NCI-H2171 (cell line): Measurements from ENCODE around the gene AP1M1.
"Not testable (repeated sequence)": the region's sequence is repeated elsewhere in the genome, so short reads cannot be mapped to it uniquely, and the experiment has no call there.

ENCODE experiments used
- DNase-seq: peaks from one replicate; lab custom pipeline; 2025; lab: John Stamatoyannopoulos, UW

The AP1M1 gene

GRCh38 chr19:16197622-16198369, at the start of gene AP1M1:
Gene AP1M1, plus strand, starts transcription at chr19:16197911. Its CDS starts 116 bp downstream, at chr19:16198027.
- peak; percentile 92 for DNase-seq

GRCh38 chr19:16148443-16149229, 49.1 kb upstream of the AP1M1 start:
- no peak for DNase-seq

DNA sequence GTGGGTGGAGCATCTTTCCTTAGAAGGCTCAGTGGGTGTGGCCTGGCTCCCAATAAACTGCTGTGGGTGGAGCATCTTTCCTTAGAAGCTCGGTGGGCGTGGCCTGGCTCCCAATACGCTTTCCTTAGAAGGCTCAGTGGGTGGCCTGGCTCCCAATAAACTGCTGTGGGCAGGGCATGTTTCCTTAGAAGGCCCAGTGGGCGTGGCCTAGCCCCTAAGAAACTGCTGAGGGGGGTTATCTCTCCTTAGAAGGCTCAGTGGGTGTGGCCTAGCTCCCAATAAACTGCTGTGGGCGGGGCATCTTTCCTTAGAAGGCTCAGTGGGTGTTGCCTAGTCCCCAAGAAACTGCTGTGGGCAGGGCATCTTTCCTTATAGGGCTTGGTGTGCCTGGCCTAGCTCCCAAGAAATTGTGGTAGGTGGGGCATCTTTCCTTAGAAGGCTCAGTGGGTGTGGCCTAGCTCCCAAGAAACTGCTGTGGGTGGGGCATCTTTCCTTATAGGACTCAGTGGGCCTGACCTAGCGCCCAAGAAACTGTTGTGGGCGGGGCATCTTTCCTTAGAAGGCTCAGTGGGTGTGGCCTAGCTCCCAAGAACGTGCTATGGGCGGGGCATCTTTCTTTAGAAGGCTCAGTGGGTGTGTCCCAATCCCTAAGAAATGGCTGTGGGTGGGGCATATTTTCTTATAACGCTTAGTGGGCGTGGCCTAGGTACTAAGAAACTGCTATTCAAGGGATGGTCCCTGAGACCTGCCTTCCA, 44.0 kb upstream of the AP1M1 start:
- no peak for DNase-seq

DNA sequence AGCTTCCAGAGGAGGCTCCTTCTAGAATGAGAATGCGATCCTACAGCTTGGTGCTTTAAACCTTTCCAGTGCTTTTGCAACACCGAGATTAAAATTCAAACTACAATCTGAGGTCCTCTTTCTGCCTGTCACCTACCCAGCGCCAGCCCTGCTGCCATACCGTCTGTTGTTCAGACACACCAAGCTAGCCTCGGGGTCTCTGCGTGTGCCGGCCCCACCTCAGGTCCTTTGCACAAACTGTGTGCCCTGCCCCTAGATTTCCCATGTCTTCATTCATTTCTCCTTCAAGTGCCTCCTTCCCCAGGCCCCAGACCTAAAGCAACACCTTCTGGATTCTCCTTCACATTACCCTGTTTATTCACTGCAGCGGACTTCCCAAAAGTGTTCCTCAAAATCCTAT, 43.2 kb upstream of the AP1M1 start:
- no peak for DNase-seq

- no peak for DNase-seq
Measured at GRCh38 chr19:16155128-16155527, 42.6 kb upstream of the AP1M1 start.

GRCh38 chr19:16156904-16157303, 40.8 kb upstream of the AP1M1 start:
- DNase-seq = no peak

DNA sequence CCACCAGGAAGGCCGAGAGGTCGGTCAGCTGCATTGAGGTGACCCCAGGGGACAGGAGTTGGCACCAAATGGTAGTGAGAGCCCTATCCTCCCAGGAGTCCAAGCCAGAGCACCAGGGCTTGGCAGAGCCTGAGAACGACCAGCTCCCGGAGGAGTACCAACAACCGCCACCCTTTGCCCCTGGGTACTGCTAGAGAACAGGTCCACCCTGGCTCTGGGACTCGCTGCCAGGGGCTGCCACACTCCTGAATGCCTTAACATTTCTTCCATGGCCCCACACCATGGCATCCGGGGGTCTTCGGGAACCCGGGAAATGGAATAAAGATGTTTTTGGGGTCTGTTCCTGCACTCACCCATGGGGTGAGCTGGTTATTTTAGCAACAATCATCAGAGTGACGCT, 40.1 kb upstream of the AP1M1 start:
- DNase-seq = no peak

DNA sequence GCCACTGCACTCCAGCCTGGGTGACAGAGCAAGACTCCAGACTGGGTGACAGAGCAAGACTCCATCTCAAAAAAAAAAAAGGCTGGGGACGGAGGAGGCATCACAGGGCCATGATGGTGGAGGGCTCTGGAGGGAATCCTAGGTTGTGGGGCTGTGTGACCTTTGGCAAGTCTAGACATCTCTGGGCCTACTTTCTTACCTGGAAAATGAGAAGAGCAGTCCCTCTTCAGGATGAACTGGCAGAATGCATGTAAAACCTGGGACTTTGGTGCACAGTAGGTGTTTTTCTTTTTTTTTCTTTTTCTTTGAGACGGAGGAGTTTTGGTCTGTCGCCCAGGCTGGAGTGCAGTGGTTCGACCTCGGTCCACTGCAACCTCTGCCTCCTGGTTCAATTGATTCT, 38.1 kb upstream of the AP1M1 start:
- no peak for DNase-seq

GRCh38 chr19:16160445-16160942, 37.2 kb upstream of the AP1M1 start:
- no peak for DNase-seq

DNA sequence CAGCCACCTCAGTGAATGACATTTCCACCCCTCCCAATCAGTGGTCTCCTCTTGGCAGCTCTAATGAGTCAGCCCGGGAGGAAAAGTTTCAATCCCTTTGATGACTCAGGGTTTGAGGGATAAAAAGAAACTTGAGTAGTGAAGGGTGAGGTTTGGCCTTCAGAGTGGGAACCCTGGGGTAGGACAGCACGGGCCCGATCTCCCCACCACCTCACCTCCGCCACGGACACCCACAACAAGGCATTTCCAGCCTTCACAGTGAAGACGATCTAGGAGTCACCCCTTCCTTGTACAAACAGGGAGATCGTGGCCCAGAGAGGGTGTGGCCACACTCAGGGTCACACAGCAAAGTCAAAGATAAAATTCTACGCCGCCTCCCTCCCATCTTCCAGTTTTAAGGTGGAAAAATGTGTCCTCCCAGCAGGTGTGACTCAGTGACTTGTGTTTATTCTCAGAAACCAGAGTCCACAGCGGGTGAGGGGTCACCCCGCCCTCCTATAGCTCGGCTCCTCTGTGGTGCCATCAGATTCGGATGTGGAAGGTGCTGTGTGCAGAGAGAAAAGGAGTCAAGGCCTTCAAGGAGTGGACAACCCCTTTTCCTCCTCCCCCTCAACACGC, 36.7 kb upstream of the AP1M1 start:
- DNase-seq = no peak

- no peak for DNase-seq
Measured at GRCh38 chr19:16161840-16162239, 35.9 kb upstream of the AP1M1 start.

DNA sequence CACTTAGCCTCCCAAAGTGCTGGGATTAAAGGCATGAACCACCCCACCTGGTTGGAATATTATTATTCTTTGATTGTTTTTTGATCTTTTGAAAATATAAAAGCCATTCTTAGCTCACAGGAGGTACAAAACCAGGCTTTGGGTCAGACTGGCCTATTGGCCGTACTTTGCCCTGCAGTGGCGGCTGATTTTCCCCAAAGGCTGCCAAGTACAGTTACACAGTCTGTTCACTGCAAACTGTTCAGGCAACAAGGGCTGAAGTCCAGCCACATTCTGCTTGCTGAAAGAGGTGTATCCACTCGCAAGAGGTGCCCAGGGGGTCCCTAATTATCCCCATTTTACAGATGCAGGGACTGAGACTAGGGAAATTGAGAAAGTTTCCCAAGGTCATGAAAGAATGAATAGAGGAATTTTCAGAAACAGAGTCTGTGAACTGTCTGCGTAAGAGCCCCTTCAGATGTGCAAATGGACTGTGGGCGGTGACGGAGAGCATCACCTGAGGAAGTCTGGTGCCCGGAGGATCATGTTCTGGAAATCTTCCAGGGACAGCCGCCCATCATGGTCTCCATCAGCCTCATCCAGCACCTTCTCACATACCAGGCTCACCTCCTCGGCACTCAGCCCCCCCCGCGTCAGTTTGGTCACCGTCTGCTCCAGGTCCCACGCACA, 33.4 kb upstream of the AP1M1 start:
- DNase-seq = no peak

GRCh38 chr19:16166417-16166816, 31.3 kb upstream of the AP1M1 start:
- no peak for DNase-seq

- no peak for DNase-seq
Measured at GRCh38 chr19:16167055-16167454, 30.7 kb upstream of the AP1M1 start.

DNA sequence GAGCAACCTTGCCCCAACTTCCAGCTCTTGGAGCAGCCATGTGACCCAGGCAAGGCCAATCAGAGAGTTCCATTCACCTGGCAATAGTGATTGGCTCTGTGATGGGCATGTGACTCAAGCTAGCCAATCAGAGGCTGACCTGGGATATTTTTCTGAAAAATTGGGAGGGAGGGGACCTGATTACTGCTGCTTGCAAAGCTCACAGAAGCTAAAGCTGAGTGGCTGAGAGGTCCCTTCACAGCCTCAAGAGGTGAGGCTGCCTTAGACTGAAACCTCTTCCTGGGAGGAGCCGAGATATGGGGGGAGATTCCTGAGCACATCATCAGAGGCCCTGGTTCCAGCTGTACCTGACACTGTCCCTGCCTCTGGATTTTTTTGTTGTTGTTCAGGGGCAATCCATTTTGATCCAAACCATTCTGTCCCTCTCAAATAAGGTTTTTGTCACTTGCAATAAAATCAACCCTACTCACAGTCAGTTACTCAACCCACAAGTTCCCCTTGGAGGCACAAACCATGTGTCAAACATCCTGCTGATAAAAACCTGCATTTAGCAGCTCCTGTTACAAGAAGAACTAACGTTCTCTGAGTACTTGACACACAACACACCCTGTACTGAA, 29.1 kb upstream of the AP1M1 start:
- DNase-seq = no peak

DNA sequence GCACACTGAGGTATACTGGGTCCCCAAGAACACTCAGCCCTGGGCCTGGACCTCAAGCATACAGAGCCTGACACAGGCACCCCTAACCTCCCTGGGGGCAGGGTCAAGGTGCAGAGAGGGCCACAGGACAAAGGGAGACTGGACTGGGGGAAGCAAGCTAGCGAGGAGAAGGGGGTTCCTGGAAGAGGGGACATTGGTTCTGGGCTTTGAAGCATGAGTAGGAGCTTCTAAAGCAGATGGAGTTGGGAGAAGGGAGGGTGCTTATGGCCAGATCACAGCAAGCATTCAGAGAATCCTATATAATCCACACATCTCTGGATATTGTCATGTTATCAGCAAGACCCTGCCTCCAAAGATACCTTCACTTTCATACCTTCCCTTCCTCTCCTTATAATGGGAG, 27.6 kb upstream of the AP1M1 start:
- no peak for DNase-seq

DNA sequence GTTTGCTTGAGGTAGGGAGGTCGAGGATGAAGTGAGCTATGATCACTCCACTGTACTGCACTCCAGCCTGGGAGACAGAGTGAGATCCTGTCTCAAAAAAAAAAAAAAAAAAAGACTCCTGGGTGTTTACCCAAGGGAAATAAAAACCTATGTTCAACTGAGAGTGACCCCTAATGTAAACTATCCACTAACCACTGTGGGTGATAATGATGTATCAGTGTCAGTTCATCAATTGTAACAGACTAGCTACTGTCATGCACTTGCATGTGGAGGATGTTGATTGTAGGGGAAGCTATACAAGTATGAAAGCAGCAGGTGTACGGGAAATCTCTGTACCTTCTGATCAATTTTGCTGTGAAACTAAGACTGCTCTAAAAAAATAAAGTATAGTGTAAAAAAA, 21.8 kb upstream of the AP1M1 start:
- DNase-seq = no peak

DNA sequence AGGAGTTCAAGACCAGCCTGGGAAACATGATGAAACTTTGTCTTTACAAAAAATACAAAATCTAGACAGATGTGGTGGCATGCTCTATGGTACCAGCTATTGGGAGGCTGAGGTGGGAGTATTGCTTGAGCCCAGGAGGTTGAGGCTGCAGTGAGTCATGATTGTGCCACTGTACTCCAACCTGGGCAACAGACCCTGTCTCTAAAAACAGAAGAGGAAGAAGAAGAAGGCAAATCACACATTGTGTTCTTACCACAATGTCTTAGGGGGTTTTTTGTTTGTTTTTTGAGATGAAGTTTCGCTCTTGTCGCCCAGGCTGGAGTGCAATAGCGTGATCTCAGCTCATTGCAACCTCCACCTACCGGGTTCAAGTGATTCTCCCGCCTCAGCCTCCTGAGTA, 18.8 kb upstream of the AP1M1 start:
- not testable (repeated sequence) for DNase-seq

- DNase-seq = no peak
Measured at GRCh38 chr19:16180611-16181010, 17.1 kb upstream of the AP1M1 start.

- DNase-seq = no peak
Measured at GRCh38 chr19:16184665-16185122, 13.0 kb upstream of the AP1M1 start.
